GM19043 (cell line): ENCODE measurements around the gene UNC50.
A peak's percentile ranks its signal among the peaks of the same experiment; 100 is the strongest.

Experiments
- ATAC-seq: cut with Tn5 transposase; IDR thresholded peaks from one replicate; pipeline ENCODE4 v1.9.1; 2021; ENCODE audit warnings: low read depth; ENCODE audit not compliant: unreplicated experiment

UNC50 gene

GRCh38 chr2:98607104-98607503 is 1.3 kb upstream of the UNC50 start:
- no peak for ATAC-seq

DNA sequence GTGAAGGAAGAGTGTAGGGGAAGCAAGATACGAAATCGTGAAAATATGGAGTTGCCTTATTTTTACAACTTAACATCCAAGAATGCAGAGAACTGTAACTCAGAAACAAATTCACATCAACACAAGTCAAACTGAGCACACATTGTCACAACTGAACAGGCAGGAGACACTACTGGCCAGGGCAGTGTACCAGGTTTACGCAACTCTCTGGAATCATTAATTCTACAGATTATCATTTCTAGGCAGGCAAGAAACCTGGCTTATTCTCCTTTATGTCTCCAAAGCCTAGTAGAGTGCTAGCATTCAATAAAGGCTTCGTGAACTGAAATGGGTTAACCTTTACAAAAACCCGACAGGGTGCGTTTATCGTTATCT is 661 bp upstream of the UNC50 start:
- no peak for ATAC-seq

DNA sequence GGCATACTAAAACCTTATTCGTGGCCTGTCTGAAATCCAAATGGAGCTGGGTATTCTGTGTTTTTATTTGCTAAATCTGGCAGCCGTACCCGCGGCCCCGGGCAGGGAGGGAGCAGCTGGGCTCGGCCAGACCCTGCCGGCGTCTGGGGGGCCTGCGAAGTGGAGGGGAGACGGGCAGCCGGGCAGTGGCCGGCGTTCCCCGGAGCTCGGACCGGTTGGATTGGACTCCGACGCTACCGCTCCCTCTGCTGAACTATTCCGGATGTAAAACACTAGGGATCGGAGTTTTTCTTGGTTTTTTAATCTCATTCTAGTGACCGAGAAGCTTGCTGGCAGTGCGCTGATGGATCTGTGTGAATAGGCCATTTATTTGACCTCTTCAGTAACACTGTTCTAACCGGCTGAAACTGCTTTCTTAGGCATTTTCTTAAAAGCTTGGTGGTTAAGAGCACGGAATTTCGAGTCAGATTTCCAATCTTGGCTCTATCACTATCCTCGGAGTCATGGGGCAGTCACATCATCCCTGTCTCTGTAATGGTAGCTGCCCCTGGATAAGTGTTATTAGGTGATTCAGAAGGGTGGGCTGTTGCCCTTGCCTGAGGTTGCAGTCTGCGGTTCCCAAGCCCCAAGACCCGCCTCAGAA is 694 bp downstream of the UNC50 start:
- ATAC-seq: no peak

GRCh38 chr2:98614024-98614739 is 5.8 kb downstream of the UNC50 start:
- no peak for ATAC-seq

DNA sequence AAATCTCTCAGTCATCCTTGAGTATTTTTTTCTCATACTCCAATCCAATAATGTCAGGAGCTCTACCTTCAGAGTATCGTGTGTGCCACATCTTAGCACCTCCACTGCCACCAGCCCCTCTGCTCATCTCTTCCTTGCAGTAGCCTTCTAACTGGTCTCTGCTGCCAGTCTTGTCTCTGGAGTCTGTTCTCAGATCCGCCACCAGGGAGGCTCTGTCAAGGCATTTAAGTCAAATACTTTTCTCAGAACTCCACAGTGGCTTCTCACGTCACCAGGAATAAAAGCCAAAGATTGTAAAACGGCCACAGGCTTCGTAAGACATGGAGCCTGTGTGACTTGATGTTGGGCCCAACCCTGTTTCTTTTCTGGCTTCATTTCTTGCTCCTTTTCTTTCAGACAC is 7.1 kb downstream of the UNC50 start:
- no peak for ATAC-seq

GRCh38 chr2:98617149-98617548 is 8.8 kb downstream of the UNC50 start:
- ATAC-seq: no peak

DNA sequence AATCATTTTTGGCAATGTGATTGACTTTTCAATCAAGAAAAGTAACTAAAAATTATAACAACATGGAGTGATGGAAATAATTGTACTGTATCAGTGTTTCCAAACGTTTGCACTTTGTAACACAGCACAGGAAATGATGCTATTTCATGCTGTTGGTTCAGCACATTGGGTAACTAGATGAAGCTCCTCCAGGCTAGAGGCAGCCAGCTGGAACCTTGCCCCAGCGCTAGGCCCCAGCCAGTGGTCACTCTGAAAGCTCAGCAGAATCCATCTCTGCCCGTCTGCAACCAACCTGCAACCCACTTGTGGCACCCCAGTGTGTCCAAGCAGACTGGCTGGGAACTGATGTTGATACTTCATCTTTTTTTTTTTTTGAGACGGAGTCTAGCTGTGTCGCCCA is 15.3 kb downstream of the UNC50 start:
- ATAC-seq: no peak

DNA sequence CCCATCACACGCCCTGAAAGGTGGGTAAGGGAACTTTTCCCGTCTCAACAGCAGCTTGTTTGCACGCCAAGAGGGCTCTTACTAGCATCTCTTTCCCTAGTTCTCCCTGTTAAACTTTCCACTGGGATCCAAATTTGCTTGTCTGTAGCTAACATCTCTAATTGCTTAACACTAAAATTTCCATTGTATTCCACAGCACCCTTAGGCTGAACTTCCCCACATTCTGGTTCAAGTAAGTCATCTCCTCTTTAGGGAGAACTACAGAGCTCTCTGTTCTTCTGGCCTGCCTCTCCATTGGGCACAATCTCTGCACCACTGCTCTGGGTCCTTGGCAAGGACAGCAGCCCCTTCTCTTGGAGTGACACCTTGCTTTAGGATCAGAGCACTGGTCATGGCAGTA is 24.0 kb downstream of the UNC50 start:
- no peak for ATAC-seq

DNA sequence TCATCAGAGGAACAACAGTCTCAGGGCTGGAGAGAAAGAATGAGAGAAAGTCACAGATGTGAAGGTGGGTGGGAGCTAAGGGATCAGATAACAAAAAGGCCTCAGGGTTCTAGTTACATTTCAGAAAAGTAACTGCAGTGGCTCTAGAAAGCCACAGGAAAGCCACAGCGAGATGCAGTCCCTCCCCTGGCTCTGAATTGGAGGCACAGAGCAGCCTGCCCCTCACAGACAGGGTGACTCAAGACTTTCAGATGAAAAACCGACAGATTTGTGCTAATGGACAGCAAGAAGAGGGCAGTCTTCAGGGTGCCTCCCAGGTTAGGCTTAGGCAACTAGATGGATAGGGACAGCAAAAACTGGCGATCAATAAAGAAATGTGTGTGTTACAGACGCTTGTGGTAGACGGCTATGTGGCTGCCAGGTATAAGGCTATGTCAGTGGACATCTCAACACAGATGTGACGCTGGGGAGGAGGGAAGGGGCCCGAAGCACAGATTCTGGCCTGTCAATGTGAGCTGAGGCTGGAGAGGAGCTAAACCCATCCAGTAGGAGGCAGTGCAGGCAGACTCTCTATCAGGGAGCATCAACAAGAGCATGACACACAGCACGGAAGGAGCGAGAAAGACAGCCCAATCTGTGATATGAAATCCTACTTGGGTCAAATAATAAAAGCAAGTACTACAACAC is 26.2 kb downstream of the UNC50 start:
- no peak for ATAC-seq

DNA sequence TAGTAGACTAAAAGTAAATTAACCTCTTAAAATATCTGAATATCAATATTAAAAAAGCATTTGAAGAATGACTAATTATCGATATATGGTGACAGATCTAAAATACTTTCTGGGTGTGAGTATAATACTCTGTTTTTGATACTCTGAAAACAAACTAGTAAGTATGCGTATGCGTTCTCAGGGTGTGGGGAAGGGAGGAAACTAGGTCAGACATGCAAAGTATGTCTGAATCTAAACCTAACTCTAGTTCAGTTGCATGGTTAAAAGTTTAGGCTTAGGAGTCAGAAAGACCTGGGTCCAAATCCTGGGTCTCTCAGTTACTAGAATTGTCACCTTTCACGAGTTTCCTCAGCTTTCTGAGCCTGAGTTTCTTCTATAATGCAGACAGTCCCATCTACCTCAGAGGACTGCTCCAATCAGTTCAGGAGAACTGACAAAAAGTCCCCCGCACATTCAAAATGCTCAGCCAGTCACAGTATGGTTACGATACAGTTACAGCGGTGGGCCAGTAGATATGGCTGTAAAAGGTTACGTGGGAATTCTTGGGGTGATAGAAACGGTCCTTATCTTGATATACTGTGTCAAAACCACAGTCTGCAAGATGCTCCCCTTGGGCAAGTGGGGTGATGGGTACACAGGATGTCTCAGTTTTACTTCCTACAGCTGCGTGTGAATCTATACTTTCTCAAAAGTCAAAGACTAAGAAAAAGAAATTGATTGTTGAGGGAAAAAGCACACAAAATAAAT is 29.2 kb downstream of the UNC50 start:
- ATAC-seq: peak; percentile 74

DNA sequence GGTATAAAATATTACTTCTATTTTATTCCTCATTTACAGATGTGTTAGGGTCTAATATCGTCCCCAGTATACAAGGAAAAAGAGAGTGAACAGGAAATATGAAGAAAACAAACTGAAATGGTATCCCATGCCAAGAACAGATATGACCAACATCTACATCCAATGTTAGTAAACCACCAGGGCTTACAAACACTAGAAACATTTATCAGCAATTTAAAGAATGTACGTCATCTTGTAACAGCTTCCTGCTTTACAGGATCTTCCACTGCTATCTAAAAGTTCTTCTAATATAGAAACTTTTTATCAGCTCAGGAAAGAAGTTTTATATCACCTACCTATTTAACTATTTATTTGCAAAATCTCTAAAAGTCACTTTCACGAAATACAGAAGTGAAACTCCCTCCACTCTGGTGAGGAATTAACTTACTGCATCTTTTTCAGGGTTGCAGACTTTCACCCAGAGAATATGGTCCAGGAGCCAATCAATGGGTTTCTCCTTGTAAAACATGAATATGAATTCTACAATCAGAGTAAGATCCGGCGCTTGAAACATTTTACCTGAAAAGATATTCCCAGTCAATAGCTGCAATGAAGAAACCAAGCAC is 35.2 kb downstream of the UNC50 start:
- ATAC-seq: no peak

DNA sequence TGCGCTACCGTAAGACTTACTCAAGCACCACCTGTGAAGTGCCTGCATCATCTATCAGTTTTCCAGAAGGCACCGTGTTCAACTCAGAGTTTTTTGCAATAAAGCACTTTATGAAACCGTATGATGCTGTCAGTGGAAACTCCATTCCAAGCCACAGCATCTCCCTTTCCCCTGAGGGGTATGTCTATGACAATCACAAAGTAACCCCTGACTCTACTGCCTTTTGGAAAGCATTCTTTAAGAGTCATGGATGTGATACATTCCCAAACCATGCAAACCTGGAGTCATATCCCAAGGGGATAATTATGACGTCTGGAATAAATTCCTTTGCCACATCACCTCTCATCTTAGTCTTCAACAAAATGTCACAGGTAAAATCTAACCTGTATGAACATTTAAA is 39.2 kb downstream of the UNC50 start:
- no peak for ATAC-seq

DNA sequence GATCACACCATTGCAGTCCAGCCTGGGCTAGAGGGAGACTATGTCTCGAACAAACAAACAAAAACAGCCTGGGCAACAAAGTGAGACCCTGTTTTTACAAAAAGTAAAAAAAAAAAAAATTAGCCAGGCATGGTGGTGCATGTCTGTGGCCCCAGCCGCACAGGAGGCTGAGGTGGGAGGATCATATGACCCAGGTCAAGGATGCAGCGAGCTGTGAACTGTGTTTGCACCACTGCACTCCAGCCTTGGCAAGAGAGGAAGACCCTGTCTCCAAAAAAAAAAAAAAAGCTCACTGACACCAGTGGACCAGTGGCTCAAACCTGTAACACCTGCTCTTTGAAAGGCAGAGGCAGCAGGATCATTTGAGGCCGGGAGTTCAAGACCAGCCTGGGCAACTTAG is 40.1 kb downstream of the UNC50 start:
- ATAC-seq: no peak

GRCh38 chr2:98649135-98649991 is 41.0 kb downstream of the UNC50 start:
- ATAC-seq: no peak

- ATAC-seq: no peak
These were observed 41.6 kb downstream of the UNC50 start for GRCh38 chr2:98649992-98650375.

DNA sequence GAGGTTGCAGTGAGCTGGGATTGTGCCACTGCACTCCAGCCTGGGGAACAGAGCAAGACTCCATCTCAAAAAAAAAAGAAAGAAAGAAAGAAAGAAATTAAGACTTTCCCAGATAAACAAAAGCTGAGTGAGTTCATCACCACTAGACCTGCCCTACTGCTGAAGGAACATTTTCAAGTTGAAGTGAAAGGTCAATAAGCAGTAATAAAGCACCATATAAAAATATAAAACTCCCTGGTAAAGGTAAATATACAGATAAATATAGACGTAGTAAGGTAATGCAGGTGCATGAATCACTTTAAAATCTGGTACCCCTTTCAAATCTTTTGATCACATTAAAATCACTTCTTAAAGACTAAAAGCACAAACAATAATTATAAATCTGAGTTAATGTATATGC is 42.6 kb downstream of the UNC50 start:
- ATAC-seq: no peak

DNA sequence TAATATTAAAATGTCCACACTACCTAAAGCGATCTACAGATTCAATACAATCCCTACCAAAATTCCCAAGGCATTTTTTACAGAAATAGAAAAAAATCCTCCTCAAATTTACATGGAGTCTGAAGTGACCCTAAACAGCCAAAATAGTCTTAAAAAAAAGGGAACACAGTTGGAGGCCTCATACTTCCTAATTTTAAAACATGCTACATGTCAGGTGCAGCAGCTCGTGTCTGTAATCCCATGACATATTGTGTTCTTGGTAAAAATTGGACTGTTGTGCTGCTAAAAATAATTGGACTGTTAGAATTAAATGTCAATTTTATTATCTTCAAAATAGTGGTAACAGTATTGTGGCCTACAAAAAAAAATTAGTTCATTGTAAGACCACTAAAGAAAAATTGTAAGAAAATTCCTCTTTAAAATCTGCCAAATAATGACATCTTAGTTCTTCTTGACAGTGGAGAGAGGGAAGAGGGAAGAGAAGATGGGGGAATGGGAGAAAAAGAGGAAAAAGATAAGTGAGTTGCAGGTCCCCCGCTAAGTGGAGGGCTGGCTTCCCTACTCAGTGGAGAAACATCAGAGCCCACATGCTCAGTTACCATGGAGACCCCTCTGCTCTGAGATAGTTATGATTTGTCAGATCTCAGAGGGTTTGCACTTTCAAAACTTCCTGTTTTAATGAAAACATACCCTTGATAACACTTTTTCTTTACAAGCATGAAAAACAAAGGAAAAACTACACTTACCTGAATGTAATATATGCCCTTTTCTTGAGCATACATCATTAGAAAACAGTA is 46.5 kb downstream of the UNC50 start:
- no peak for ATAC-seq

GRCh38 chr2:98656800-98657199 is 48.4 kb downstream of the UNC50 start:
- no peak for ATAC-seq

DNA sequence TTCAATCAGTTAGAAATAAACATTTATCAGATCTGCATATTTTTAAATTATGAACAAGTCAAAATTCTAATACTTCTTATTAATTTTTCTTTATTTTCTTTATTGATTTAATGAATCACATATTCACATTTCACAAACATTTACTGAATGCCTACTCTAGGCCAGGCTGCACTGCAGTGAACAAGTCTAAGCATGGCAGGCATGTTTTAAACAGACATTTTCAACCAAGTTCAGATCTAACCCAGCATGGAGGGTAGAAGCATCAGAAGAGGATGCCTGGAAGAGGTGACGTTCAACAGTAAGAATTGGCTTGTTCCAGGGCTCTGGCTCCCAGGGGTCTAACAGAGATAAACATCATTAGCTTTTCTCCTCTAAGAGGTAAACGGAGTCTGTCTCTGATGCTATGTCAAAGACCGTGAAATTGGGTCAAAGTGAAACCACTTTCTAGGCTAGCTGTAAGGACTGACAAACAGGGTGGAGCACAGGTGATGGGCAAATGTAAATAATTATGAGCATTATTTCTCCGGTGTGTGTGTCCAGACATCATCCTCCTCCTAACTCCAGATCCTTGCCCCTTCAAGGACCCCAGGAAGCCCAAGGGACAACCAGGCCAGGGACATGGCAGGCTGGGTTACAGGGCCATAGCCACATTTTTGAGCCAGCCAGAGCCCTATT is 50.6 kb downstream of the UNC50 start:
- no peak for ATAC-seq
